Stimulated activated naive CD4-positive, alpha-beta T cell (primary cell): ENCODE data around the gene MEGF11.

ENCODE experiments used
- DNase-seq, 6 experiments: peaks; one replicate each; lab custom pipeline; 2025; lab: John Stamatoyannopoulos, UW

MEGF11 gene

DNA sequence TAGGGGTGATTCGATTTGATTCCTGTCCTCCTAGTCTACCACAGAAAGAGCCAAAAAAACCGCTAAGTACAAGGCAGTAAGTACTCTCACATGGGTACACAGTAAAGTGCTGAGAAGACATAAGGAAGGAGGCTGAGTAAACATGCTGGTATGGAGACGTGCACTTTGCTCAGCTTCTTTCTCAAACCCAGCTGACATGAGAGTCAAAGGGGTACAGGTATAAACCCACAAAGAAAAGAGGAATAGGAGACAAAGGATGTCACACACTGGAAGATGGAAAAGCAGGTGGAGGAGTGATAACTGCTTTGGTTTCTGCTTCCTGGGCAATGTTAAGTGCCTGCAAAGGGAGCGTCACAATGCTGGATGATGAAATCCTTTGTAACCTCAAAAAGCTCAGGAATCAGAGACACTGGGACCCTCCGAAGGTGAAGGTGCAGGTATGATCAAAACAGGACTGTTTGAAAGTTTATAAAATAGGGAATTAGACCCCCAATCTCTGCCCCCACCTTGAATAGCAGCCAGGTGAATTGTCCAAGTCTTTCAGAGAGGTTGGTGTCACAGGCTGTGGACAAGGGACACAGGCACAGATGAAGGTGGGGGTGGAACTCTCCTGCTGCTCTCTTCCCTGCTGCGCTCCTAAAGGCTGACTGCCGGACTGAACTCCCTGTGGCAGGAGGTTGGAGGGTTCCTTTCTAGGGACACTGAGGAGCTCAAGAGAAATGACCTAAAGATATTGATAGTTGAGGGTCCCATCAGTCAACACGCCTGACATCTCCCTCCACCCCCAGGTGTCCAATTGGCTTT is 282.4 kb downstream of the MEGF11 start:
- DNase-seq = no peak

DNA sequence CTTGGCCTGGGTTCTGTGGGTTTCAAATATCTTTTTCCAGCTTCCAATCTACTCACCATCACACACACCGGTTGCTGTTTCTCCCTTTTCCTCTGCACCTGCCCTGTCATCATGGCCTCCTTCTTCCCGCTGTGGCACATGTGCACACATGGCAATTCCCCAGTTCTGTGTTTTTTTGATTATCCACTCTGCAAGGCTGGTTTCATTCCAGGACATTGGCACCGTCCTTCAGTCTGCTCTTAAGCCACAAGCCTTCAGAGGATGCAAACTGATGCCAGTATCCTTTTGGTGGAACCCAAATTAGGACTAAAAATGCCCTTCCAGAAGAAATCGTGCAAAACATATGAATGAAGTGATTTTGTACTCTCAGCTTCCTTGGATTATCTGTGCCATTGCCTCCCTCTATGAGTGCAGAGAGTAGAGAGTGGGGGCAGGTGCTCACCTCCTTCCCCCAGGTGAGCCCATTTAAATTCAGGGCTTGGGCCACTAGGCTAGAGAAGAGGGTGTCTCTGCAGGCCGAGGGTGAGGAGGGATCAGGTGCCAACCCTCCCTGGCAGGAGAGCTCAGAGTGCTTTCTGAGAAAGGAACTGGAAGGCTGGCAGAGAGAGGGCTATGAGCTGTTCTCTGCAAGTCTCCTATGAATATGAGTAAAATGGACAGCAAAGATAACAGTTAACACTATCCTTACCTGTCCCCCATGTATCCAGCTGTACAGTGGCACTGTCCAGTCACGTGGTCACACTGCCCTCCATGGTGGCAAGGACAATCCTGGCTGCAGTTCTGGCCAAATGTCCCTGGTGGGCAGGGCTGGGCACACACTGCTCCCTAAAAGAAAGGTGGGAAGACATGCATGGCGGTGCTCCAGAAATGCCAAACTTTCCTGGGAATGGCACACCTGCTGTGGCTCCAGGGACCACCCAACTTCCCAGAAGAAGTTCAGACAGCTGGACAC is 283.4 kb downstream of the MEGF11 start:
- no peak for DNase-seq

DNA sequence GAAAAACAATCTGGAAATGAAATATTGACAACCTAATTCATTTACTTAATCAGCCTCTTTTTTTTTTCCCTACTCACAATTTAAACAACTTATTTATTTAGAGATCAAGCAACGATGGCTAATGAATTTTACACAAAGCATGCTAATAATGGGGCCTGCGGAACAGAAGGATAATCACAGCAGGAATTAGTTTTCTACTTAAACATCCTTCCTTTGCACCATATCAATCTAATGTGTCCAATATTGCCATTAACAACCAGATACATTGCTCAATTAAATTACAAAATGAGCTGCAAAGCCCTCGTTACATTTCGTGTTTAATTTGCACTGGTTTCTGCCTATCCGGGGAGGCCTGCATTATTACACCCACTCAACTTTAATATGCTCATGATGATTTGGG is 285.0 kb downstream of the MEGF11 start:
- no peak for DNase-seq

DNA sequence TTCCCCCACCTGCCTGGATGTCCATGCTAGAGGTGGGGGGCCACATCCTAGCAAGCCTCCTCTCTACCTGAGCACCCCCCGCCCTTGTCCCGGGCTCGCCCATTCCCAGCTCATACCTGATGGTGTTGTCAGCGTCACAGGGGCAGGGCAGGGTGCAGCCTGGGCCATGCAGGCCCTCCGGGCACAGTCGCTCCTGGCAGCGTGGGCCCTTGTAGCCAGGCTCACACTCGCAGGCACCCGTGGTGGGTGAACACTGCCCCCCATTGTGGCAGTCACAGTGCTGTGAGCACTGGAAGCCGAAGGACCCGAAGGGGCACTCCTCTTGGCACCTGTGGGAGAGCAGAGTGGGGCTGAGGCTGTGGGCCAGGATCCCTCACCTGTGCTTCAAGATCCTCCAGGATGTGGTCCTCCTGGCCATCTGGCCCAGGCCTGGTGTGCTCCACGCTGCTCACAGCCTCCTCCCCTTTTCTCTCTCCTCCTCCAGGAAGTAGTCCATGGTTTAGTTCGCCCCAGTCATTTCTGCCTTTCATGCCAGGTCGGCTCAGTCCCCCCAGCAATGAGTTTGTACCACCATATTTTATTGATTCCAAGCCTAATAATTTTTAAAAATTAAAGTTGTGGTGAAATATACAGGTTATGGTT is 288.6 kb downstream of the MEGF11 start:
- DNase-seq = no peak

DNA sequence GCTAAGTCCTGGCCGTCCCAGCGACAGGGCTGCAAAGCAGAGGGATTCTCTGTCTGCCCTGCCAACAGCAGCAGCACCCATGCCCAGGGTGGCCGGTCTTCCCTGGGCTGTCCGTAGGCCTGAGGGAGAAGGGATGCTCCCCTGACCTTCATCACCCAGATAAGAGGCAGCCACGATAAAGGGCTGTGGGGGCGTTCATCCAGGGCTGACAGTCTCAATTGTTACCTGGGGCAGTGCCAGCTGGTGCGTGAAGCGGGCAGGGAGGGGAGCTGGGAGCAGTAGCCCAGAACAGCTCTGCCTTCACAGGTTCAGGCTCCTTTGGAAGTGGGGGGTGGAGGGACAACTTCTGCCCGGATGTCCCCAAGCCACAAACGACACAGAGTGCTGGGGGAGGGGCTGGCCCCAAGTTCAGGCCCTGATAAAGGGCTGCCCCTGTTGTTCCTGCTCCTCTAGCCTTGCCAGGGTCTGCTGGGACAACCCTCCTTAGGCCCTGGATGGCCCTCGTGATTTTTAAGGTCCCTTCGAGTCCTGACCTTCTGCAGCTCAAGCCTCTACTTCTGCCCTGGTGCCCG is 289.6 kb downstream of the MEGF11 start:
- no peak for DNase-seq

DNA sequence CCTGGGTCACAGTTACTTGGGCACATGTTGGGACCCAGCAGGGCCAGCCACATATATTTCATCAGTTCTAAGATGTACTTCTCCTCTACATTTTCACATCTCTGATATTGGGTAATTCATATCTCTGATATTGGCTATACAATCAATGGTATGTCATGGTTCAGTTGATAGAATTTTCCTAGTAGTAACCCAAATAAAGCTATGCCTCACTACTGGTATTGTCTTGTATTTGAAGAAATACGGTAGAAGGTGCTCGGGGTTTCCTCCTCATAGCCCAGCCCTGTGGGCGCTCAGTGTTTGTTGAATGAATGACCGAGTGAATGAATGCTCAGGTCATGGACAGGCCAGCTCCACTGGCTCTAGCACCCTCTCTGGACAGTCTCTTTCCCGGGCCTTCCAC is 290.2 kb downstream of the MEGF11 start:
- no peak for DNase-seq

DNA sequence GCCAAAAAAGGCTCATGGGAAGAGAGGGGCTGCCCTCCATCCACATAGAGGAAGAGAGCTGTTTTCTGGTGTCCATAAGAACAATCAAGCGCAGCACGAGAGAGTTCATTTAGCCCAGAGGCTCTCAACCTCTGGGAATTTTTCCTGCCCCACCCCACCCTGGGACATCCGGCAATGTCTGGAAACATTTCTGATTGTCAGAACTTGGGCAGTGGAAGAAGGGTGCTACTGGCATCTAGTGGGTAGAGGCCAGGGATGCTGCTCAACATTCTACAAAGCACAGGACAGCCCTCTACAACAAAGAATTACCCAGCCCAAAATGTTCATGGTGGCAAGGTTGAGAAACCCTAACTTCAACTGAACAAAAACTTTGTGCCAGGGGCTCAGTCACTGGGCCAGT is 291.4 kb downstream of the MEGF11 start:
- DNase-seq = no peak

DNA sequence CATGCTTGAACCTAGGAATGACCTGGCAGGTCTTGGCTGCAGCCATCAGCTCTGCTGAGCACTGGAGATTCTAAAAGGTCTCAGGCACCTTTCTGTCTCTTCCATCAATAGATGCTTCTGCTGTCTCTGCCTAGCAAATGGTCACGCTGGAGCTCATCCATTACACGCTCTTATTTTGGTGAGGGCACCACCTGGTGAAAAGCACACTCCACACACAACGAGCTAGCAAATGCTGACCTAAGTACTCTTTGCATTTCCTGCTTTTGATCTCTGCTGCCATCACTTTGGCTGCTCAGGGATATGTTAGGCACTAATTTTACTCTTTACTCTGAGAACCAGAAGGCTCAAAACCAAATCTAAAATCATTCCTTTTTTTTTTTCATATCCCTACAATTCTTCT is 293.0 kb downstream of the MEGF11 start:
- DNase-seq = no peak

DNA sequence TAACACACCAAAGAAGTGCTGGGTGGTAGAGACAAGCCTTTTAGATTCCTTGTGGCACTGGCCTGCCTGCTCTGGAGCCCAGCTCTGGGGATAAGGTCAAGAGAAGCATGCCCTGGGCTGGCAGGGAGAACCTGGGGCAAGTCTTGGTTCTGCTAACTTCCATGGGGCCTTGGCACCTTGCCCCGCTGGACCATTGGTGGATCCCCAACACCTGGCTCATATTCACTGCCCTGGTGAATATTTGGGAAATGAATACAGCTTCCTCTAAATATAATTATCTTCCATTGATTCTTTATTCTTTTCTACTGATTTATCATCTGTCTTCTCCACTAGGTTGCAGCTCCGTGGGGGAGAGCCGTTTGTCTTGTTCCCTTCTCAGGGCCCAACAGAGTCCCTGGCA is 294.7 kb downstream of the MEGF11 start:
- DNase-seq = no peak

DNA sequence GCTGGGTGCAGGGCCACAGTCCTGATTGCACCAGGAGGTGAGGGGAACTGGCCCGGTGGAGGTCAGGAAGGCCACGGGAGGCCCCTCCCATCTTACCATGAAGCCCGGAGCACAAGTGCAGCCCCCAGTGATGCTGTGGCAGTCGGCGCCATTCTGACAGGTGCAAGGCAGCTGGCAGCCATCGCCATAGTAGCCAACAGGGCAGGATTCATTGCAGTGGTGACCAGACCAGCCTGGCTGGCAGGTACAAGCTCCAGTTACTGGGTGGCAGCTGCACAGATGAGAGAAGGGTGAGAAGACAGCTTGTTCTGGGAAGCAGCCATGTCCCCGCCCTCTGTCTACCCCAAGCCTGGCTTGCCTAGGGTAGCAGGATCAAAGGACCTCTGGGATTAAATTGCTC is 296.1 kb downstream of the MEGF11 start:
- no peak for DNase-seq

DNA sequence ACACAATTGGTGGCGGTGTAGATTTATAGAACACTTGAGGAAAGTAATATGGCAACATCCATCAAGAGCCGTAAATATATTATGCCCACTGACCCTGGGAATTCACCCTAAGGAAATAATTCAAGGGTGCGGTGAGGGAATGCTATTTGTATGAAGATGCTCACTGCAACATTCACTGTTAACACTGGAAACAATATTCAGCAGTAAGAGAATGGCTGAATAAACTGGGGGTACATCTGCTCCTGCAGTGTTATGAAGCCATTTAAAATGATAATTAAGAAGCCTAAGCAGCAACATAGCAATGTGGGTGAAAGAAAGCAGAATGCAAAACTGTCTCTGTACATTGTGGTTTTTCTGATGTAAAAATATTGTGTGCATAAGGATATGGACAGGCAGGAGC is 296.7 kb downstream of the MEGF11 start:
- DNase-seq = no peak

DNA sequence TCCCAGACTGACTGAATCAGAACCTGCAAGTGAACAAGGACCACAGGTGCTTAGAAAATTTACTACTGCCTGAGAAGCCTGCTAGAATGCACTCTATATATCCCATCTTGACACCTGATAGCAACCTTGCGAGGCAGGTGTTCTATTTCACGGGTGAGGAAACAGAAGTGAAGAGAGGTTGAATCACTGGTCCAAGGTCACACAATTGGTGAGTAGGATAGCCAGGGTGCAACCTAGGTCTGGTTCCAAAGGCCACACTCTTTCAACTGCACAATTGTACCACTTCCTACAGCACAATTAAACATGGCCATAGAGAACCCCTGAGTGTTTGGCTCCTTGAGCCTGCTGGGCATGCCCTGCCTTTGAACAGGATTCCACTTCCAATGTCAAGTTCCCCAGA is 297.2 kb downstream of the MEGF11 start:
- no peak for DNase-seq

DNA sequence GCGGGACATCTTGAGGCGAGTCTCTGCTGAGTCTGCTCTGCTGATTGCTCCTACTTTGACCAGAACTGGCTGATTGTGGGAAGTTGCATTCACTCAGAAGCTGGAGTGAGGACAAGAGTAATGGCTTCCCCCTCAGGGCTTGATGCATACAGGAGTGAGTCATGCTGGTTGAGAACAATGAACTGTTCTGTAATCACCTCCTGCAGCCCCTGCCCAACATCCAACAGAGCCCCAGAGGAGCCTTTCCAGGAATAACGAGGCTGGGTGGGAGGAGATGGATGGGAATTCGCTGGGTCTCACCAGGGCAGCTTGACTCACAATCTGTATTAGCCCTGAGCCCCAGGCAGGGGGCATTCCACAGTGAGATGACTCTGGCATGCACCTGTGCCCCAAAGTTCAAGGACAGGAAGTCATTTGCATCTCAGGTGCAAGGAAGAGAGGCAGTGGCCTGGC is 299.2 kb downstream of the MEGF11 start:
- DNase-seq = no peak

DNA sequence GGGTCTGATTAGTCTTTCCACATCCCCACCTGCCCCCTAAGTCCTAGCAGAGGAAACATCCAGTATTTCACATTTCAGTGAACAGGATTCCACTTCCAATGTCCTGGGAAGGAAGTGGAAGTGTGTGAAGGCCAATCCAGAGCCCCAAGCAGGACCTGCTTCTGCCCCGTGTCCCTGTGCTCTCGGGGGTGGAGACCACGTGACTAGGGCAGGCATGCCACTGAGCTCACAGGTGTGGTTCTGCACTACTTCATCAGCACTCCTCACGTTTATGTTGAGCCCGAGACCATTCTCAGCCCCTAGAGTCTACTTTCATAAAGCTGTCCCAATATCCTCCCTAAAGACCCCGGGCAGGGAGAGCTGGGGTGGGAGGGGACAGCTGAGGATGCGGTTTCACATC is 299.9 kb downstream of the MEGF11 start:
- no peak for DNase-seq

DNA sequence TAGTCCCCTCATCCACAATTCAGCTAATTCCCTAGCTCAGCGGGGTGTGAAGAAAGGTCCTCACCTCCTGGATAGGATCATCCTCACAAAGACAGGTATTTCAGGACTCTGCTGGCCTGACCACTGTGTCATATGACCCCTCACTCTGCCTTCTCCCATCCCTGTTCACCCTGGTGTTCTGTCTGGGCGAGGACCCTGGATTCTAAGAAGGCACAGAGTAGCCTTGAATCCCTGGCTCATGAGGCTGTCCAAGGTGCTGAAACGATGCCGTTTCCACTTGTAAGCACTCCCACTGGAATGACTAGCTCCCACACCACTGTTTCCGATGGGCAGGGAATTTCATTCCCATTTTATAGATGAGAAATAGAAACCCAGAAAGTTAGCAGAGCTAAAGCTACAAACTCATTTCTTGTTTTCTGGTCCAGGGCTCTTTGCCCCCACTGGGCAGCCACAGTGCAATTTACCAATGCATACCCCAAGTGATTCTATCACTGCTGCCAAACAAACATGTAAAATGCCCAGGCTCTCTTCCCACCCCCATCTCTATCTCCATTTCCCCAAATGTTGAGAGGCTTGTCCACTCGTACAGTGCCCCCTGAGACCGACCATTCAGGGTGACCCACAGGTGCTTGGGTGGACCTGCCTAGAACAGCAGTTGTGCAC is 301.0 kb downstream of the MEGF11 start:
- no peak for DNase-seq

DNA sequence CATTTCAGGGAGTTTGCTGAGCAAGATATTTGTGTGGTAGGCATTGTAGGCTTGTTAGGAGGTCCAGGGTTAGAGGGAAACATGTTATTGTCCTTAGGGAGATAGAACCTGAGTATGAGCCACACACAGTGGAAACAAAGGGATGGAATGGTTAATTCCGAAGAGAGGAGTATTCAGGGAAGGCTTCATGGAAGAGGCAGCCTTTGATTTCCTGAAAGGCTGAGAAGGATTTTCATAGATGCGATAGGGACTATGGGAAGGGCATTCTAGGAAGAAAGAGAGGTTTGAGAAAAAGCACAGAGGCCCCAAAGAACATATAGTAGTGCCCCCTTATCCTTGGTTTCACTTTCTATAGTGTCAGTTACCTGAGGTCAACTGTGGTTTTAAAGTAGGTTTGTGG is 302.5 kb downstream of the MEGF11 start:
- no peak for DNase-seq

DNA sequence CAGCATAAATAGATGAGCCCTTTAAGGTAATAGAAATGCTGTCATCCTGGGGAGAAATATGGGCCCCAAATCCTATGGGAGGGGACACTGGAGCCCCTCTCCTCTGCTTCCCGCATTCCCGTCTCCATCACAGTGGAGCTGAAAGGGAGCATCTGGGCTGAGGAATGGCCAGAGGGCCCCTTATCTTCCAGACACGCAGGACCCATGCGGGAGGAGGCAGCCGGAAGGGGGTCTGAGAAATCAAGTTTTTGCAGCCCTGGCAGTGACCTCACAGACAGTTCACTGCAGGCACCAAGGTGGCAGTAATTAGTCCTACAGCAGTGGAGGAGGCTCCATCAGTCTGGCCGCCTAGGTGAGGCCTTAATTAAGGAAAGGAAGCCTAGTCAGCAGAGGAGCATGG is 304.1 kb downstream of the MEGF11 start:
- no peak for DNase-seq

DNA sequence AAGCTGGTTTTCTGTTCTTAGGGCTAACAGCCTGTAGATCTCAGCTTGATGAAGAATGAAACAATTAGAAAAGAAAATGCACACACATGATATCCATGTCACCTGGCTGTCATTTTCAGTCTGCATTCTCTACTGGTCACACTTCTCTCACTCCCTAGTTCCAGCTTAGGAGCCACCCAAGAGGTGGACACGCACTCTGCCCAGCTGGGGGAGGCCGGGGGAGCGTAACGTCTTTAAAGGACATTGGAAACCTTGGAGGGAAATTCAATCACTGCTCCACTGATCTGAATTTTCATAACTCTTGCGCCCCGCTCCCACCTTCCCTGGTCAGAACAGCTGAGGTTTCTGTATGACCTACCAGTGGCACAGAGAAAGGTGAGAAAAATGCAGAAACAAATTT is 304.5 kb downstream of the MEGF11 start:
- DNase-seq = no peak

DNA sequence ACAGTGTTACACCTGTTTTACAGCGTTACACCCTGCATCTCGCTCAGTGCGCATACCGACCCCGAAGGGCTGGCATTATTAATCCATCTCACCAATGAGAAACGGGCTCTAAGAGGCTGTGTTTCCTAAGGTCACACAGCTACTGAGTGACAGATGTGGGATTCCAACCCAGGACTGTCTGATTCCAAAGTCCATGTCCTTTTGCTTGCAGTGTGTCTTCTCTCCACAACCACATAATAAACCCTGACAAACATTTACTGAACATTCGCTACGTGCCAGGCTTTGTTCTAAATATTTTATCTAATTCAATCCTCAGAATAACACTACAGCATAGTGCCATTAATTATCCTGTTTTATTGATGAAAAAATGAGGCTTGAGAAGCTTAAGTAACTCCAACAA is 305.2 kb downstream of the MEGF11 start:
- no peak for DNase-seq

DNA sequence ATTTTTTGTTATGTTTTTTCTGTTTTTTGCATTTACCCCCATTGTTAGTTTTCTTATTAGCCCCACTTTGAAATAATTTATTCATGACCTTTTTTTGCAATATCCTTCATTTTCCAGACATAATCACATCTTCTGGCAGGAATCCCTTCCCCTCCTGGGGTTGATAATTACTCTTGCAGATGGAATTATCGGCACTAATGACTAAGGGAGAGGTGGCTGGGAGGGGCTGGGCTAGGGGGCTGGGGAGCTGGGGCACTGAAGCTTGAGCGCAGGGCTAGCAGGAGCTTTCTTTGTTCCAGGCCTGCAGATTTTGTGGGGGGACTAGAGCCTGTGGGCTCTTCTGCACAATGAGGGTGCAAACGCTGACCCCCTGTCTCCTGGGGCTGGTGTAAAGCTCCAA is 306.5 kb downstream of the MEGF11 start:
- DNase-seq = no peak

DNA sequence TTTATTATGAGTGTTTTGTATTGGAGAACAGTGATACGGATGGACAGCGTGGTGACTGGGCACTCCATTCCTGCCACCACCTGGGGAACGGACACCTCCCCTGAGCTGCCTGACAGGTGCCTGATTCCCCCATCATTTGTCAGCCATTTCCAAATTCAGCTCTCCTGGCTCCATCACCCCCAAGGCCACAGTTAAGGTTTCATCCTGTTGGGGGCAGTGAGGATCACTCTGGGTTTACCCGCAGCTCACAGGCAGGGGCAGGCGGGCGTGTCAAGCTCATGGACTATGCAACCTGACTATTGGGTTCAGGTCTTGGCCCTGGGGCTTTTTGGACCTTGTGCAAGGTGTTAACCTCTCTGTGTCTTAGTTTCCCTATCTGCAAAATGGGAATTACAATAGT is 307.9 kb downstream of the MEGF11 start:
- DNase-seq = no peak

DNA sequence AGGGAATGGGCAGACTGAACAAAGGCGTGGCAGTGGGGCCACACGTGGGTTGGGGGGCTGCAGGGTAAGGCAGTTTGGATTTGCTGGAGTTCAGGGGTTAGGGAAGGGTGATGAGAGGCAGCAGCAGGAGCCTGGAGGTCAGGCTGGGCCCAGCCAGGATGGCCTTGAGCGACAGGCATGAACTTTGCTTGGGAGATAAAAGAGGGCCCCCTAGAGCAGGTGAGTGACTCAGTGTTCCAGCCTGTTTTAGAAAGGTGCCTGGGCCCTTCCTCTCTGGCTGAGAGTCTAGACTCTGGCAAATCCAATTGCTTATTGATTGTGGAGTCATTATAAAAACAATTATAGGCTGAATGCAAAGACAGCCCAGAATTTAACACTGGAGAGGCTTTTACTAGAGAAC is 309.1 kb downstream of the MEGF11 start:
- DNase-seq = no peak
